GM19193 (cell line): ENCODE measurements around the gene KCNC3.

Source experiments
- POLR2A ChIP-seq: IDR thresholded peaks from 4 replicates; pipeline ENCODE4 v1.6.1; 2011; ENCODE audit not compliant: insufficient read depth, insufficient read length; ENCODE audit errors: extremely low read depth

The KCNC3 gene

GRCh38 chr19:50361290-50362029, 32.3 kb upstream of the KCNC3 start:
- no peak for TF ChIP-seq POLR2A

DNA sequence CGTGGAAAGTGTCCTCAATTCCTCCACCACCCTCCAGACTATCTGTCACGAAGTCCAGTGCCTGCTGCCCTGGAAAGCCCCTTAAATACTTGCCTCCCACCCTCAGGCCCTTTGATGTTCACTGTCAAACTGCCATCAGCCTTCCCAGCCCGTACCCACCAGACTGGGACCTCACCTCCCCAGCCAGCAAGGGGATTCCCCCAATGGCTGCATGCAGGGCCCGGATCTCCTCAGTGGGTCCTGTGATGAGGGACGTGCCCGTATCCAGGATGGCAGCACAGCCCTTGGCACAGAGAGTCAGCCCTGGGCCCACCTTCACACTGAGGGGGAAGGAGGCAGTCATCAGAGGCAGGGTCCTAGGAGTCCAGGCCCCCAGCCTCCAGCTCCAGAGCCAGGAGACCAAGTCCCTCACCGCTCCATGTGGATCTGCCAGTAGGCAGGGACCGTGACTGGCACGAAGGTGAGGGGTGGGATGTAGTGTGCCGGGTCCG, 30.2 kb upstream of the KCNC3 start:
- TF ChIP-seq POLR2A: no peak

GRCh38 chr19:50358483-50359327, 29.5 kb upstream of the KCNC3 start:
- TF ChIP-seq POLR2A: peak; percentile 81

DNA sequence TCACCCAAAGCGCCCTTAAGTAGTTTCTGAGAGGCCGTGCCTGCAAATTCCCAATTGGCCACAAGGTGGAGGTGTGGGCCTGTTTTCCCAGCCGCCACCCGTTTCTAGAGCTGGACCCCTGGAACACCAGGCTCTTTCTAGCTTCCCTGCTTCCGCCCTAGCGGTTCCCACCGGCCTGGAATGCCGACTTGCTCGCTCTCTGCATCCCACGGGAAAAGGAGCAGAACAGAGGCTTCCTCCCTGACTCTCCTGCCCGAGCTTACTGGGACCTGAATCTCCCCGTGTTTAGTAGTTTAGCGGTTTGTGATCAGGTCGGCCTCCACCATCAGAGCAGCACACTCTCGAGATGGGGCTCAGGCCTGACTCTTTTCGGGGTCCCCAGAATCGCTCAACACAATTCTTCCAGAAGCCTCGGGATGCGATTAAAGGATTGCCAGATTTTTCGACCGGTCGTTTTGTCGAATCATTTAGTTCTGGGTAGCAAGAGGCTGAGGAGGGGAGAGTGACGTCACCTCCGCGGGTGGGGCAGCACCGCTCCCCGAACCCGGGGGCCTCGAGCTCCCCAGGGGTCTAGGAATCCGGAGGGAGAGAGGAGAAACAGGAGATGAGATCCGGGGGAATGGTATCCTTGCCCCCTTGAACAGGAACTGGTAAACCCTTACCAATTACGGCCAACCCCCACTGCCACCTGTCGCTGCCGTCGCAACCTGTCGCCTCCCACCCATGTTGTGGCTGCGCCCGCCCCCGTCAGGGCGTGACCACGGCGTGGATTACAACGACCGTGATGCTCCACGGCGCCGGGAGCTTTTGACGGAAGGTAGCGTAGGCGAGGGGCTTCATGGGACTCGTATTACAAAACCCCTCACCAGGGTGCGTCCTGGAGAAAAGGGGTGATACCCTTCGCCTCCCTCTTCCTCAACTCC, 28.3 kb upstream of the KCNC3 start:
- peak; percentile 53 for TF ChIP-seq POLR2A

- no peak for TF ChIP-seq POLR2A
These were observed 27.6 kb upstream of the KCNC3 start for GRCh38 chr19:50356691-50357177.

DNA sequence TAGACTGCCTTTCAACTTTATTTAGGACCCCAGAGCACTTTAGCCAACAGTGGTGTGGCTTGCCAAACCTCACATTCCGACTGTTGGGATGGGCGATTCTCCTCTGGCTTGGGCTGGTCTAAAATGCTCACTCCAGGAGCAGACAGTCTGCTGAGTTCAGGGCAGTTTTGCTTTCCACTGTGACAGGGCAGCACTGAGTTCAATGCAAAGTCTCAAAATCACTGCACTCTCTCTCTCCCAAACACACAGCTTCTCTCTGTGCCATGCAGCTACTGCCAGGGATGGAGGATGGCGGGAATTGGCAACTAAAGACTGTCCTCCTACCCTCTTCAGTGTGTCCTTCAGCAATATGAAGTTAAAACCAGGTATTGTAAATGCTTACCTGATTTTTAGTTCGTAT, 23.1 kb upstream of the KCNC3 start:
- no peak for TF ChIP-seq POLR2A

GRCh38 chr19:50349277-50350057, 20.3 kb upstream of the KCNC3 start:
- no peak for TF ChIP-seq POLR2A

DNA sequence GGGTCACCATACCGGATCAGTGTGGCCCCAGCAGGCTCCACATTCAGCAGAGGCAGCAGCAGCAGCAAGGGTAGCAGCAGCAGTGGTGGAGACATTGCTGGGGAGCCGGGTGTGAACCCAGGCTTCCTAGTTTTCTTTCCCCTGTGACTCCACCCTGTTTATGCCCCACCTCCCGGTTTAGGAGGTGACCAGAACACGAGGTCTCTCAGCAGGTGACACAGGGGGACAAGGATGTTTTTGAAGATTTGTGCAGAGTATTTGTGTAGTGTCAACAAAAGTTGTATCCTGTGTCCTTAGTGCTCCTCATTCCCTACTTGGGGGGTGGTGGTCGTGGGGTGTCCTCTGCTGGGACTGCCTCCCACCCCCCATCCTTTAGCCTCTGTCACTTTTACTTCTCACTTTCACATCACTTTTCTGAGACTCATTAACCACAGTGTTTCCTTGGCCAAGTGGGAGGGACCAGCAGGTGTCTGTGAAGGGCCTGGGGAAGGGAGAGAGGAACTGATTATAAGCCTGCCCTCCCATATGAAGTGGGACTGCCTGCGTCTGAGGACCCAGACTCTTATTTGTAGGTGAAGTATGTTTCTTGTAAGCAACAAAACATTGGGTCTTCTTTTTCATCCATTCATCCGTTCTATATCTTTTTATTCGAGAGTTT, 15.6 kb upstream of the KCNC3 start:
- peak; percentile 88 for TF ChIP-seq POLR2A

- no peak for TF ChIP-seq POLR2A
These were observed 12.0 kb upstream of the KCNC3 start for GRCh38 chr19:50341091-50341564.

GRCh38 chr19:50340331-50340730, 11.2 kb upstream of the KCNC3 start:
- TF ChIP-seq POLR2A: no peak

- TF ChIP-seq POLR2A: peak; percentile 16
These were observed 5.7 kb upstream of the KCNC3 start for GRCh38 chr19:50334741-50335421.

- peak; percentile 28 for TF ChIP-seq POLR2A
These were observed 4.8 kb upstream of the KCNC3 start for GRCh38 chr19:50333737-50334617.
